K562 (cell line): ENCODE measurements around the gene DELE1. TPM values are rescaled to one million over a fixed set of nuclear protein-coding genes. Genes with fewer than 3 reads are reported as not detected.

Experiments
- BRCA1 ChIP-seq, 2 experiments: fragments of 450-650 bp in 1 of 2; sonication (generic) in 1 of 2; formaldehyde crosslinking in 1 of 2; IDR thresholded peaks; 2 replicates each; pipeline versions ENCODE4 v1.5.0 to v1.6.1; 2017 to 2020; ENCODE audit warnings: mild to moderate bottlenecking in 1 of 2, missing genetic modification reagents in 1 of 2
- CBFB ChIP-seq: sonication (generic); formaldehyde crosslinking; IDR thresholded peaks from 2 replicates; pipeline ENCODE4 v1.4.0; 2020; ENCODE audit warnings: mild to moderate bottlenecking, missing genetic modification reagents
- CC2D1A ChIP-seq: fragments of 450-650 bp; IDR thresholded peaks from 2 replicates; pipeline ENCODE4 v1.6.1; 2017; ENCODE audit warnings: mild to moderate bottlenecking
- COPS2 ChIP-seq: fragments of 450-650 bp; conservative IDR thresholded peaks from 2 replicates; pipeline ENCODE4 v1.6.1; 2016; ENCODE audit warnings: mild to moderate bottlenecking, moderate library complexity
- LARP7 ChIP-seq: fragments of 450-650 bp; IDR thresholded peaks from 2 replicates; pipeline ENCODE4 v1.6.1; 2016
- MEIS2 ChIP-seq: fragments of 450-650 bp; IDR thresholded peaks from 2 replicates; pipeline ENCODE4 v1.6.1; 2014; ENCODE audit warnings: mild to moderate bottlenecking; ENCODE audit not compliant: partially characterized antibody
- MYBL2 ChIP-seq, 2 experiments: fragments of 450-650 bp in 1 of 2; sonication (generic) in 1 of 2; formaldehyde crosslinking in 1 of 2; IDR thresholded peaks; 2 replicates each; pipeline versions ENCODE4 v1.6.1 to v1.8.1; 2017 to 2022; ENCODE audit warnings: borderline replicate concordance in 1 of 2, inconsistent platforms in 1 of 2, low read depth in 1 of 2, mild to moderate bottlenecking in 1 of 2, missing genetic modification reagents in 1 of 2, moderate library complexity in 1 of 2
- NCOA6 ChIP-seq: fragments of 450-650 bp; IDR thresholded peaks from 2 replicates; pipeline ENCODE4 v1.6.1; 2017; ENCODE audit warnings: mild to moderate bottlenecking
- NR2C2 ChIP-seq, 2 experiments: fragments of 200-800 bp in 1 of 2; sonication (Bioruptor generic) in 1 of 2; sonication (generic) in 1 of 2; formaldehyde crosslinking in 1 of 2; IDR thresholded peaks; 2 replicates each; pipeline versions ENCODE4 v1.6.1 to v1.8.0; 2016 to 2022; ENCODE audit warnings: mild to moderate bottlenecking in 1 of 2, missing compliant biosample characterization in 1 of 2, missing genetic modification characterization in 1 of 2, missing genetic modification reagents in 1 of 2
- RAD51 ChIP-seq: fragments of 450-650 bp; IDR thresholded peaks from 2 replicates; pipeline ENCODE4 v1.7.1; 2016; ENCODE audit warnings: low read depth, mild to moderate bottlenecking, borderline replicate concordance
- RCOR1 ChIP-seq, 2 experiments: IDR thresholded peaks; 2 replicates each; pipeline ENCODE4 v1.6.1; 2012; ENCODE audit warnings: low read depth in 2 of 2, low read length in 2 of 2, borderline replicate concordance in 1 of 2, improper control_type of control experiment in 1 of 2
- SAP30 ChIP-seq: fragments of 200-600 bp; sonication (generic); IDR thresholded peaks from 2 replicates; pipeline ENCODE4 v1.6.1; 2012; ENCODE audit warnings: borderline replicate concordance, low read depth, mild to moderate bottlenecking, moderate library complexity, low read length, control low read depth, inconsistent platforms; ENCODE audit not compliant: insufficient read depth, poor library complexity, severe bottlenecking
- TEAD4 ChIP-seq, 2 experiments: sonication (generic) in 1 of 2; formaldehyde crosslinking in 1 of 2; IDR thresholded peaks; 2 replicates each; pipeline versions ENCODE4 v1.6.1 to v1.8.0; 2012 to 2022; ENCODE audit warnings: borderline replicate concordance in 1 of 2, inconsistent platforms in 1 of 2, low read length in 1 of 2, mild to moderate bottlenecking in 1 of 2, missing genetic modification reagents in 1 of 2
- ZBTB8A ChIP-seq: fragments of 450-650 bp; IDR thresholded peaks from 2 replicates; pipeline ENCODE4 v1.6.1; 2018; ENCODE audit warnings: mild to moderate bottlenecking, moderate library complexity; ENCODE audit not compliant: partially characterized antibody
- ZFX ChIP-seq: sonication (generic); formaldehyde crosslinking; IDR thresholded peaks from 2 replicates; pipeline ENCODE4 v1.8.0; 2022; ENCODE audit warnings: mild to moderate bottlenecking, missing genetic modification reagents, moderate library complexity
- ZNF24 ChIP-seq: fragments of 450-650 bp; IDR thresholded peaks from 2 replicates; pipeline ENCODE4 v1.6.1; 2016
- polyA plus RNA-seq, 8 experiments: library from polyadenylated mRNA; depleted of rRNA in 4 of 8; stranded (reverse) in 5 of 8; unstranded in 3 of 8; fragments of >200 nt; fragmentation: Nextera tagmentation in 2 of 8; fragmentation: Illumina TruSeq in 1 of 8; extraction: Ambion mirVana in 2 of 8; extraction: Trizol in 1 of 8; gene quantifications; 2 replicates each; pipeline versions ENCODE4 v1.2.1 to v1.2.3, GENCODE V29; 2011 to 2014; ENCODE audit warnings: inconsistent platforms in 1 of 8, missing spikeins in 1 of 8
- total RNA-seq, 7 experiments: library from RNA; depleted of rRNA in 6 of 7; stranded (reverse); fragments of >200 nt in 6 of 7; fragmentation: Illumina TruSeq in 2 of 7; extraction: Trizol in 2 of 7; gene quantifications; 2 replicates each; pipeline versions ENCODE4 v1.2.1 to v1.2.3, GENCODE V29; 2011 to 2021; ENCODE audit warnings: low replicate concordance in 1 of 7
- TF ChIP-seq, protein P1 (sequence below): fragments of 450-650 bp; IDR thresholded peaks from 2 replicates; pipeline ENCODE4 v1.6.1; 2018; ENCODE audit not compliant: partially characterized antibody
- TF ChIP-seq, protein P2 (sequence below): sonication (generic); formaldehyde crosslinking; IDR thresholded peaks from 2 replicates; pipeline ENCODE4 v1.8.1; 2022; ENCODE audit warnings: missing genetic modification reagents
- TF ChIP-seq, protein P3 (sequence below), 2 experiments: IDR thresholded peaks; 2 replicates each; pipeline ENCODE4 v1.6.1; 2011; ENCODE audit warnings: borderline replicate concordance in 1 of 2, control low read depth in 1 of 2, low read depth in 1 of 2, low read length in 1 of 2, mild to moderate bottlenecking in 1 of 2, mixed read lengths in 1 of 2, moderate library complexity in 1 of 2; ENCODE audit not compliant: insufficient read depth in 1 of 2, insufficient read length in 1 of 2, poor library complexity in 1 of 2, severe bottlenecking in 1 of 2; ENCODE audit errors: extremely low read depth in 1 of 2

Gene DELE1
- total and polyA plus RNA-seq, 9 of the 15 experiments (the other 6 are each of a cell fraction or from before 2014, with no cell fraction given): 16.6 to 74.4 (median 49.8) TPM

DNA sequence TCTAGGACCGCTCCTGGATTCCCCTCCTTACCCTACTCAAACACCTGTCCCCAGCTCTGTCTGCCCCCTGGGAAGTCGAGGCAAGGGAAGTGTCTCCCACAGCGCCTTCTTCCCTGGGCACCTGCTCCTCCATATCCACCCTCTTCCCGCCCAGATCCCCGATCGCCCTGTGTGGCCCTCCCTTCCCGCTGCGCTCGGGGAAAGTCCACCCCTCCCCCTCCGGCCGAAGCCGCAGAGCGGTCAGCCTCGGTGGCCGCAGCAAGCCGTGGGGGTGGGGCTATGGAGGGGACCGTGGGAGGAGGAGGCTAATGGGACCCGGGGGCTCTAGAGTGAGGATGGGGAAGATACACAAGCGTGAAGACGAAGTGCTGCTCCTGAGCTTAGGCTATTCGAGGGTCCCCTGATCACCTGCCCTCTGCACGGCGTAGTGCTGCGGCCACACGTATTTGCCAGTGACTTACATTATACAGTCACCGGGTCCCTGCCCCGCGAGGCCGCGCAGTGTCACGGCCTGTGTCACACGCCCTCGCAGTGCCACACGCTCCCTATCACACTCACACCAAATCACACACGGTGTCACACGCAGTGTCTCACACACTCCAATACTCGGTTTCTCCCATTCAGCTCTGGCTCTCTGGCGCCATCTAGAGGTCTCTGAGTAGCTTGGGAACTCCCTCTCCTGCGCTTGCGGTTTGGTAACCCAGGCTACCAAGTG lies 44.8 kb upstream of the DELE1 start (continued):
- TF ChIP-seq MYBL2 (IDR thresholded peaks at IDR 0.05; ENCODE audit: low read depth): no peak
- TF ChIP-seq MYBL2 (CRISPR knock-in tag; IDR thresholded peaks at IDR 0.05; ENCODE audit: borderline replicate concordance): no peak
- TF ChIP-seq RCOR1 (IDR thresholded peaks at IDR 0.05; ENCODE audit: borderline replicate concordance in 1 of 2, low read depth in 2 of 2, low read length in 2 of 2): peak in 1 of 2 experiments; percentile 32; a peak in 2 of 4 replicates
- no peak for TF ChIP-seq COPS2
- TF ChIP-seq, protein P1, sequence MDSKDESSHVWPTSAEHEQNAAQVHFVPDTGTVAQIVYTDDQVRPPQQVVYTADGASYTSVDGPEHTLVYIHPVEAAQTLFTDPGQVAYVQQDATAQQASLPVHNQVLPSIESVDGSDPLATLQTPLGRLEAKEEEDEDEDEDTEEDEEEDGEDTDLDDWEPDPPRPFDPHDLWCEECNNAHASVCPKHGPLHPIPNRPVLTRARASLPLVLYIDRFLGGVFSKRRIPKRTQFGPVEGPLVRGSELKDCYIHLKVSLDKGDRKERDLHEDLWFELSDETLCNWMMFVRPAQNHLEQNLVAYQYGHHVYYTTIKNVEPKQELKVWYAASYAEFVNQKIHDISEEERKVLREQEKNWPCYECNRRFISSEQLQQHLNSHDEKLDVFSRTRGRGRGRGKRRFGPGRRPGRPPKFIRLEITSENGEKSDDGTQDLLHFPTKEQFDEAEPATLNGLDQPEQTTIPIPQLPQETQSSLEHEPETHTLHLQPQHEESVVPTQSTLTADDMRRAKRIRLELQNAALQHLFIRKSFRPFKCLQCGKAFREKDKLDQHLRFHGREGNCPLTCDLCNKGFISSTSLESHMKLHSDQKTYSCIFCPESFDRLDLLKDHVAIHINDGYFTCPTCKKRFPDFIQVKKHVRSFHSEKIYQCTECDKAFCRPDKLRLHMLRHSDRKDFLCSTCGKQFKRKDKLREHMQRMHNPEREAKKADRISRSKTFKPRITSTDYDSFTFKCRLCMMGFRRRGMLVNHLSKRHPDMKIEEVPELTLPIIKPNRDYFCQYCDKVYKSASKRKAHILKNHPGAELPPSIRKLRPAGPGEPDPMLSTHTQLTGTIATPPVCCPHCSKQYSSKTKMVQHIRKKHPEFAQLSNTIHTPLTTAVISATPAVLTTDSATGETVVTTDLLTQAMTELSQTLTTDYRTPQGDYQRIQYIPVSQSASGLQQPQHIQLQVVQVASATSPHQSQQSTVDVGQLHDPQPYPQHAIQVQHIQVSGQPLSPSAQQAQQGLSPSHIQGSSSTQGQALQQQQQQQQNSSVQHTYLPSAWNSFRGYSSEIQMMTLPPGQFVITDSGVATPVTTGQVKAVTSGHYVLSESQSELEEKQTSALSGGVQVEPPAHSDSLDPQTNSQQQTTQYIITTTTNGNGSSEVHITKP: peak; percentile 32
- TF ChIP-seq CC2D1A: peak; percentile 70
- peak; percentile 21 for TF ChIP-seq ZFX (CRISPR knock-in tag)
- TF ChIP-seq MEIS2: peak; percentile 16
- TF ChIP-seq, protein P2, sequence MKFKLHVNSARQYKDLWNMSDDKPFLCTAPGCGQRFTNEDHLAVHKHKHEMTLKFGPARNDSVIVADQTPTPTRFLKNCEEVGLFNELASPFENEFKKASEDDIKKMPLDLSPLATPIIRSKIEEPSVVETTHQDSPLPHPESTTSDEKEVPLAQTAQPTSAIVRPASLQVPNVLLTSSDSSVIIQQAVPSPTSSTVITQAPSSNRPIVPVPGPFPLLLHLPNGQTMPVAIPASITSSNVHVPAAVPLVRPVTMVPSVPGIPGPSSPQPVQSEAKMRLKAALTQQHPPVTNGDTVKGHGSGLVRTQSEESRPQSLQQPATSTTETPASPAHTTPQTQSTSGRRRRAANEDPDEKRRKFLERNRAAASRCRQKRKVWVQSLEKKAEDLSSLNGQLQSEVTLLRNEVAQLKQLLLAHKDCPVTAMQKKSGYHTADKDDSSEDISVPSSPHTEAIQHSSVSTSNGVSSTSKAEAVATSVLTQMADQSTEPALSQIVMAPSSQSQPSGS (CRISPR knock-in tag): no peak
- 0 out of 2 replicates have a peak, but pooled peaks have one; percentile 5 for TF ChIP-seq LARP7
- TF ChIP-seq ZBTB8A: no peak
- no peak for TF ChIP-seq BRCA1 (IDR thresholded peaks at IDR 0.05)
- 0 out of 2 replicates have a peak, but pooled peaks have one; percentile 64 for TF ChIP-seq BRCA1 (CRISPR knock-in tag; IDR thresholded peaks at IDR 0.05)
- no peak for TF ChIP-seq NCOA6
- TF ChIP-seq RAD51: 0 out of 2 replicates have a peak, but pooled peaks have one; percentile 36
- TF ChIP-seq ZNF24: 0 out of 2 replicates have a peak, but pooled peaks have one; percentile 26
- TF ChIP-seq, protein P3, sequence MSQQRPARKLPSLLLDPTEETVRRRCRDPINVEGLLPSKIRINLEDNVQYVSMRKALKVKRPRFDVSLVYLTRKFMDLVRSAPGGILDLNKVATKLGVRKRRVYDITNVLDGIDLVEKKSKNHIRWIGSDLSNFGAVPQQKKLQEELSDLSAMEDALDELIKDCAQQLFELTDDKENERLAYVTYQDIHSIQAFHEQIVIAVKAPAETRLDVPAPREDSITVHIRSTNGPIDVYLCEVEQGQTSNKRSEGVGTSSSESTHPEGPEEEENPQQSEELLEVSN (IDR thresholded peaks at IDR 0.05; ENCODE audit: borderline replicate concordance in 1 of 2, extremely low read depth in 1 of 2, insufficient read depth in 1 of 2, insufficient read length in 1 of 2, low read depth in 1 of 2, low read length in 1 of 2, poor library complexity in 1 of 2, severe bottlenecking in 1 of 2): peak; percentile 11 to 77
- peak; percentile 64 for TF ChIP-seq TEAD4 (IDR thresholded peaks at IDR 0.05; ENCODE audit: low read length)
- no peak for TF ChIP-seq TEAD4 (CRISPR knock-in tag; IDR thresholded peaks at IDR 0.05; ENCODE audit: borderline replicate concordance)
- 0 out of 2 replicates have a peak, but pooled peaks have one; percentile 59 for TF ChIP-seq NR2C2 (CRISPR knock-in tag; IDR thresholded peaks at IDR 0.05)
- TF ChIP-seq NR2C2 (tag; IDR thresholded peaks at IDR 0.05): no peak; the same call in 1 of the 2 replicates
- peak; percentile 59 for TF ChIP-seq SAP30
- peak; percentile 96; the same call in 1 of the 2 replicates for TF ChIP-seq CBFB
